OCI-LY7 (cell line): ENCODE measurements around the gene CCDC33.

ENCODE experiments used
- CTCF ChIP-seq: fragments of 200-600 bp; sonication (generic); conservative IDR thresholded peaks from 2 replicates; pipeline ENCODE4 v1.5.1; 2014; ENCODE audit warnings: mild to moderate bottlenecking, antibody characterized with exemption, low read length, moderate library complexity, mixed read lengths
- EZH2phosphoT487 ChIP-seq: fragments of 200-600 bp; sonication (generic); IDR thresholded peaks from 2 replicates; pipeline ENCODE4 v1.6.1; 2018; ENCODE audit warnings: low read depth, borderline replicate concordance, mild to moderate bottlenecking, mixed run types, antibody characterized with exemption, low read length, moderate library complexity, mixed read lengths

- no peak for TF ChIP-seq CTCF
- TF ChIP-seq EZH2phosphoT487: no peak
These were observed 26.6 kb upstream of the CCDC33 start for GRCh38 chr15:74209560-74209958.
